Nephron progenitor cell (in vitro differentiated cells): Measurements from ENCODE around the gene STK16.

Experiments
- DNase-seq: peaks from one replicate; pipeline ENCODE4 v3.0.0; 2021
- H3K27ac Mint-ChIP-seq: 2 replicates; pipeline ENCODE4 v1.8.0; 2021; ENCODE audit warnings: mild to moderate bottlenecking, moderate library complexity, mixed read lengths
- H3K27me3 Mint-ChIP-seq: 2 replicates; pipeline ENCODE4 v1.8.0; 2021; ENCODE audit warnings: mild to moderate bottlenecking, low read depth, mixed read lengths; ENCODE audit not compliant: poor library complexity
- H3K36me3 Mint-ChIP-seq: 2 replicates; pipeline ENCODE4 v1.8.0; 2021; ENCODE audit warnings: low read depth, mixed read lengths
- H3K4me1 Mint-ChIP-seq: 2 replicates; pipeline ENCODE4 v1.8.0; 2021; ENCODE audit warnings: mixed read lengths
- H3K4me3 Mint-ChIP-seq: 2 replicates; pipeline ENCODE4 v1.8.0; 2021; ENCODE audit warnings: mild to moderate bottlenecking, moderate library complexity, mixed read lengths
- H3K9me3 Mint-ChIP-seq: 2 replicates; pipeline ENCODE4 v1.8.0; 2021; ENCODE audit warnings: mild to moderate bottlenecking, moderate library complexity, mixed read lengths
- TF ChIP-seq, protein P1 (sequence below): fragments of 200-600 bp; sonication (generic); IDR thresholded peaks from 2 replicates; pipeline ENCODE4 v1.5.0; 2021; ENCODE audit warnings: antibody characterized with exemption

Gene STK16

DNA sequence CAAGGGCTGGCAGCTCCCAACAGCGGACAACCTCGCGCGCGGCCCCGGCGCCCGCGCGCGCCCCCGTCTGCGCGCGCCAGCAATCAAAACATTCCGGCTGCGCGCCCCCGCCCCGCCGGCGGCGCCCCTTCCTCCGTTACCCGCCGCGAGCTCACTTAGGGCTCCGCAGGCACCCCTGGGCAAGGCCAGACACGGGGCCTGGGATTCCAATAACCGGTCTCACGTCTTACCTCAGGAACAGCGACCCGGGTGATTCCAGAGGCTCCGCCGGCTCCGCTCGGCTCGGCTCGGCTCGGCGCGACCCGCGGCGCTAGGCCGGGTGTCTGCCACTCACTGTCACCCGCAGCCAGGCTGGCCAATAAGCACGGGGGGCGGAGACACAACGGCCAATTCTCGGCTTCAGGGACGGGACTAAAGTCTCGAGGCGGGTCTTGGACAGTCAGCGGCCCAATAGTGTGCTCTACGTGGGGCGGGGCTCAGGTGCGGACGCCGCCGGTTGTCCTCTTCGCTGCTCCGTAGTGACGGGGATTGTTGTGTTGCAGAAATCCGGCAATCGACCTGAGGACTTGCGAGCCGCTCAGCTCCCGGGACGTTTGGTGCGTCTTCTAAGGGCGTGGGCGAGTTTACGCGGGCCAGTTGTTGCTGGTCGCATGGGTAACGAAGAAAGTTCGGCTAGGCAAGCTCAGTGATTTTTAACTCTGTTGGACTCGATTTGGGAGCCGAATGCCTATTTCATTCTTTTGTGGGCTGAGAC, 15.8 kb upstream of the STK16 start, which contains the start of the genes ANKZF1 and ATG9A:
ANKZF1 (plus strand) TSS at position 502 of the 754 bp plus-strand sequence. CDS start 452 bp downstream, outside the sequence.
ATG9A (minus strand) TSS at position 332 of the 754 bp plus-strand sequence. CDS start 1,612 bp downstream, outside the sequence.
- Mint-ChIP-seq H3K27ac (peak within 1 kb of the TSS; percentile 99), H3K4me3 (peak within 1 kb of the TSS; percentile 96), H3K27me3 (peaks cover 7% of the 10 kb centered on the region), H3K36me3 (peaks cover 50% of the 10 kb centered on the region), H3K9me3 (no peaks in the 10 kb centered on the region), H3K4me1 (peaks cover 41% of the 10 kb centered on the region)
- TF ChIP-seq, protein P1, sequence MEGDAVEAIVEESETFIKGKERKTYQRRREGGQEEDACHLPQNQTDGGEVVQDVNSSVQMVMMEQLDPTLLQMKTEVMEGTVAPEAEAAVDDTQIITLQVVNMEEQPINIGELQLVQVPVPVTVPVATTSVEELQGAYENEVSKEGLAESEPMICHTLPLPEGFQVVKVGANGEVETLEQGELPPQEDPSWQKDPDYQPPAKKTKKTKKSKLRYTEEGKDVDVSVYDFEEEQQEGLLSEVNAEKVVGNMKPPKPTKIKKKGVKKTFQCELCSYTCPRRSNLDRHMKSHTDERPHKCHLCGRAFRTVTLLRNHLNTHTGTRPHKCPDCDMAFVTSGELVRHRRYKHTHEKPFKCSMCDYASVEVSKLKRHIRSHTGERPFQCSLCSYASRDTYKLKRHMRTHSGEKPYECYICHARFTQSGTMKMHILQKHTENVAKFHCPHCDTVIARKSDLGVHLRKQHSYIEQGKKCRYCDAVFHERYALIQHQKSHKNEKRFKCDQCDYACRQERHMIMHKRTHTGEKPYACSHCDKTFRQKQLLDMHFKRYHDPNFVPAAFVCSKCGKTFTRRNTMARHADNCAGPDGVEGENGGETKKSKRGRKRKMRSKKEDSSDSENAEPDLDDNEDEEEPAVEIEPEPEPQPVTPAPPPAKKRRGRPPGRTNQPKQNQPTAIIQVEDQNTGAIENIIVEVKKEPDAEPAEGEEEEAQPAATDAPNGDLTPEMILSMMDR: no peak
- DNase-seq: peak; percentile 97

DNA sequence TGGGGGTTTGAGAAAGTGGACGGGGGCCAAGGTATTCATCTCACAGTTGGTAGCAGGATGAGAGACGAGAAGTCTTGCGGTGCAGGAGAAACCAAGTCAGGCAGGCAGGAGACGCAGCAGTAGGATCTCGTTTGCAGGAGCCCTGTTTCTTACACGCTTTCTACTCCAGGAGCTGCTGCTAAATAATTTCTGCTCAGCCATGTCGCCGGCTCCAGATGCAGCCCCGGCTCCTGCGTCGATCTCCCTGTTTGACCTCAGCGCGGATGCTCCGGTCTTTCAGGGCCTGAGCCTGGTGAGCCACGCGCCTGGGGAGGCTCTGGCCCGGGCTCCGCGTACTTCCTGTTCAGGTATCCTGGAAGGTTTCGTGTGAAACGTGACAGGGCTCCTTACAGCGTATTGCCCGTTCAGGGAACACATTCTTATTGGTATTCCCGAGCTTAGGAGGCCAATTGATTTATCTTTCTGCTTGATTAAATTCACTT, 15.2 kb upstream of the STK16 start:
- peak; percentile 61 for DNase-seq
- TF ChIP-seq, protein P1: no peak
- Mint-ChIP-seq H3K4me1 (peaks cover 41% of the 10 kb centered on the region), H3K27ac (peak overlapping the region; percentile 99), H3K9me3 (no peaks in the 10 kb centered on the region), H3K4me3 (peak overlapping the region; percentile 96), H3K27me3 (peaks cover 7% of the 10 kb centered on the region), H3K36me3 (peaks cover 50% of the 10 kb centered on the region)

DNA sequence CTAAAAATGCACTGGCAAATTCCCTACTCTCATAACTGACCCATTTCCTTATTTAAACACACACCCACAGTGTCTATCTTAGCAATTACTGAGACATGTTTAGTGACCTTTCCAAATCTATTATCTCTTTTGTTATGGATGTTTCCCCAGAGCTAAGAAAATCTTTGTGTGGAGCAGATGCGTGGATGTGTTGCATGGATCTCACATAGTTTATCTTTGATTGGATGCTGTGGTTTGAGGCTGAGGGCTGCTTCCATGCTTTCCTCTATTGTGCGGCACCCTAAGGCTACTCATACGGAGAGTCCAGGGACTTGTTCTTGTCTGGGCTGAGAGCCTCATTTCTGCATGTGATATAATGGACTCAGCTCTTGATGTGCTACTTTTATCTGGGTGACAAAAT, 10.9 kb upstream of the STK16 start:
- TF ChIP-seq, protein P1: no peak
- Mint-ChIP-seq H3K4me3 (no peak overlapping the region), H3K27me3 (no peaks in the 10 kb centered on the region), H3K4me1 (peaks cover 24% of the 10 kb centered on the region), H3K27ac (no peak overlapping the region), H3K36me3 (peaks cover 55% of the 10 kb centered on the region), H3K9me3 (no peaks in the 10 kb centered on the region)
- no peak for DNase-seq

DNA sequence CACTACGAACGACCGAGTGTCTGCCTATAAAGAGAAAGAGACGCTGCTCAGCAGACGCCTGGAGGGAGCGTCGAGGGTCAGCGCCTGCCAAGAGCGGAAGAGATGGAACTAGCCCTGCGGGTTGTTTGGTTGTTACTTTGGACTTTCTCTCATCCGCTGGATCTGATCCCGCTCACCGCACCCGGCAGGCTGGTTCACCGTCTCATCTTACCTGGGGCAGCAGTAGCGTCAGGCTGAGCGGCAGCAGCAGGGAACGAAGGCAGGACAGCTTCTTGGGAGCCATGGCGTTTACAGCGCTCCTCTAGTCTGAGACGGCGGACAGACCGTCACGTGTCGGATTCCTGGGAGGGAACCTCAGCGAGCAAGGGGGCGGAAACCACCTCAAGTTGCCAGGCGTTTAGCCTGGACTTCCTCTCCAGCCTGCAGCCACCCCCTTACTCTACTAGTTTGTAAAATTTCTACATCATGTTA, 2.0 kb upstream of the STK16 start:
- peak; percentile 19 for DNase-seq
- peak overlapping the region; percentile 85 for H3K27ac Mint-ChIP-seq
- peaks cover 4% of the 10 kb centered on the region for H3K36me3 Mint-ChIP-seq
- TF ChIP-seq, protein P1: no peak
- H3K4me1 Mint-ChIP-seq: peaks cover 41% of the 10 kb centered on the region
- no peaks in the 10 kb centered on the region for H3K9me3 Mint-ChIP-seq
- peaks cover 7% of the 10 kb centered on the region for H3K27me3 Mint-ChIP-seq
- H3K4me3 Mint-ChIP-seq: peak overlapping the region; percentile 54

DNA sequence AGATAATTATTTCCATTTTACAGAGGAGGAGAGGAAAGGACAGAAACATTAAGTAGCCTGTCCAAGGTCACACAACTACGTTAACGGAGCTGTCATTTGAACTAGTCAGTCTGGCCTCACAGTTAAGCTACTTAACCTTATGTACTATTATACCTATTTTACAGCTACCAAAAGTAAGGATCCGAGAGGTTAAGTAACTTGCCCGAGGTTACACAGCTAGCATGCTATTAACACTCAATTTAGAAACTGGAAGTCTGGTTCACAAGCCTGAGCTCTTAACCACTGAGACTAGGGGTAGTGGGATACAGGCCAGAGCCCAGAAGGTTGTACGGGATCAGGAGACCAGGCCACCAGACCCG, 511 bp upstream of the STK16 start:
- Mint-ChIP-seq H3K36me3 (peaks cover 8% of the 10 kb centered on the region), H3K9me3 (no peaks in the 10 kb centered on the region)

More for the DNA sequence above, 511 bp upstream of the STK16 start:
- Mint-ChIP-seq H3K27ac (peak overlapping the region; percentile 79), H3K4me3 (peak overlapping the region; percentile 96), H3K4me1 (peaks cover 55% of the 10 kb centered on the region), H3K27me3 (peaks cover 5% of the 10 kb centered on the region)
- DNase-seq: no peak
- TF ChIP-seq, protein P1: no peak
